ENCODE data around the gene LRRC47. TPM values are rescaled to one million over a fixed set of nuclear protein-coding genes. Genes with fewer than 3 reads are reported as not detected.
A peak's percentile ranks its signal among the peaks of the same experiment; 100 is the strongest.

LRRC47 gene
- total and polyA plus RNA-seq, 2 of the 13 experiments (the other 11 are each of a cell fraction or from before 2014, with no cell fraction given): 18.3 to 52.5 TPM

GRCh38 chr1:3796215-3797061, at the start of gene LRRC47 (continued):
- TF ChIP-seq MBD4 (IDR thresholded peaks at IDR 0.05; ENCODE audit: borderline replicate concordance, low read length) (no peak), NFE2L1 (CRISPR knock-in tag; IDR thresholded peaks at IDR 0.05; ENCODE audit: borderline replicate concordance) (no peak), MXD1 (CRISPR knock-in tag; IDR thresholded peaks at IDR 0.05) (no peak), KLF15 (CRISPR knock-in tag; IDR thresholded peaks at IDR 0.05; ENCODE audit: borderline replicate concordance) (no peak; the same call in 1 of the 2 replicates), ZNF335 (CRISPR knock-in tag; IDR thresholded peaks at IDR 0.05) (no peak; the same call in 1 of the 2 replicates), GLMP (CRISPR knock-in tag; IDR thresholded peaks at IDR 0.05; ENCODE audit: borderline replicate concordance) (0 out of 2 replicates have a peak, but pooled peaks have one; percentile 12), TAF15 (IDR thresholded peaks at IDR 0.05; ENCODE audit: low read depth, low read length, poor library complexity, severe bottlenecking) (no peak), TCF12 (IDR thresholded peaks at IDR 0.05) (no peak), TCF12 (CRISPR knock-in tag; IDR thresholded peaks at IDR 0.05) (no peak), ELF3 (CRISPR knock-in tag; IDR thresholded peaks at IDR 0.05) (peak; percentile 63; the same call in 1 of the 2 replicates), HOMEZ (CRISPR knock-in tag; IDR thresholded peaks at IDR 0.05; ENCODE audit: low read depth) (no peak), RNF219 (CRISPR knock-in tag; IDR thresholded peaks at IDR 0.05) (no peak), AHR (CRISPR knock-in tag; IDR thresholded peaks at IDR 0.05) (peak; percentile 46; the same call in 1 of the 2 replicates), SOX5 (CRISPR knock-in tag; IDR thresholded peaks at IDR 0.05; ENCODE audit: borderline replicate concordance) (peak; percentile 55; the same call in 1 of the 2 replicates), ZFP91 (CRISPR knock-in tag; IDR thresholded peaks at IDR 0.05; ENCODE audit: borderline replicate concordance) (peak; percentile 60; the same call in 1 of the 2 replicates), AGO1 (IDR thresholded peaks at IDR 0.05; ENCODE audit: low read depth, low read length, poor library complexity, severe bottlenecking) (no peak), SNAI1 (CRISPR knock-in tag; IDR thresholded peaks at IDR 0.05; ENCODE audit: borderline replicate concordance) (no peak), CBX1 (IDR thresholded peaks at IDR 0.05; ENCODE audit: low read depth) (no peak), NCOA1 (CRISPR knock-in tag; IDR thresholded peaks at IDR 0.05) (no peak), MED13 (CRISPR knock-in tag; IDR thresholded peaks at IDR 0.05) (0 out of 2 replicates have a peak, but pooled peaks have one; percentile 34)
